Gastroesophageal sphincter (tissue), 4 donors: ENCODE measurements around the gene ANKRD13B. TPM values are rescaled to one million over a fixed set of nuclear protein-coding genes. Genes with fewer than 3 reads are reported as not detected.

ENCODE experiments used
- ATAC-seq: fragments of 150-250 bp; one replicate; pipeline ENCODE4 v1.9.1; 2016; ENCODE audit warnings: mild to moderate bottlenecking, moderate library complexity
- H3K27ac ChIP-seq, 4 donors: fragments of 200-600 bp; sonication (generic) in 3 of 4; 1 replicate in 3 of 4; 2 replicates in 1 of 4; pipeline ENCODE4 v1.5.1; 2016 to 2019
- H3K27me3 ChIP-seq: fragments of 200-600 bp; sonication (generic); one replicate; pipeline ENCODE4 v1.5.1; 2019
- H3K36me3 ChIP-seq, 2 donors: fragments of 200-600 bp; sonication (generic); one replicate each; pipeline ENCODE4 v1.5.1; 2019; ENCODE audit warnings: control low read depth in 1 of 2
- H3K4me1 ChIP-seq, 3 donors: fragments of 200-600 bp; sonication (generic); 1 replicate in 2 of 3; 2 replicates in 1 of 3; pipeline ENCODE4 v1.5.1; 2016 to 2019; ENCODE audit warnings: control low read depth in 2 of 3
- H3K4me3 ChIP-seq, 2 donors: fragments of 200-600 bp; sonication (generic); one replicate each; pipeline ENCODE4 v1.5.1; 2019; ENCODE audit warnings: mild to moderate bottlenecking in 1 of 2, moderate library complexity in 1 of 2
- H3K9me3 ChIP-seq, 3 donors: fragments of 200-600 bp; sonication (generic); one replicate each; pipeline ENCODE4 v1.5.1; 2017 to 2019; ENCODE audit warnings: control low read depth in 2 of 3
- EP300 ChIP-seq: sonication (generic); formaldehyde crosslinking; IDR thresholded peaks from one replicate; pipeline ENCODE4 v1.6.1; 2017; ENCODE audit warnings: antibody characterized with exemption, mild to moderate bottlenecking
- POLR2A ChIP-seq, 2 donors: fragments of 450-650 bp; IDR thresholded peaks; one replicate each; pipeline ENCODE4 v1.6.1; 2017; ENCODE audit warnings: antibody characterized with exemption in 2 of 2, mild to moderate bottlenecking in 2 of 2, moderate library complexity in 1 of 2
- POLR2AphosphoS5 ChIP-seq: sonication (generic); formaldehyde crosslinking; IDR thresholded peaks from one replicate; pipeline ENCODE4 v1.6.1; 2017; ENCODE audit warnings: antibody characterized with exemption
- WGBS, 2 donors: methylation state at CpG; one replicate each; pipeline ENCODE4 v1.1.5; 2018; ENCODE audit warnings: low coverage in 1 of 2; 5-methylcytosine and 5-hydroxymethylcytosine counted together
- total RNA-seq, 4 donors: library from RNA; depleted of rRNA; stranded (reverse); fragments of >200 nt; gene quantifications; one replicate each; pipeline ENCODE4 v1.1.0, GENCODE V29; 2016
- TF ChIP-seq, protein P1 (sequence below), 4 experiments: fragments of 200-600 bp in 2 of 4; fragments of 450-650 bp in 2 of 4; sonication (generic) in 1 of 4; IDR thresholded peaks; one replicate each; pipeline ENCODE4 v1.5.1; 2017 to 2019; ENCODE audit warnings: antibody characterized with exemption in 4 of 4, mild to moderate bottlenecking in 2 of 4, moderate library complexity in 2 of 4

The ANKRD13B gene
- total RNA-seq, 4 donors from 2014 or later = 4.4 to 22.8 (median 10.0) TPM

DNA sequence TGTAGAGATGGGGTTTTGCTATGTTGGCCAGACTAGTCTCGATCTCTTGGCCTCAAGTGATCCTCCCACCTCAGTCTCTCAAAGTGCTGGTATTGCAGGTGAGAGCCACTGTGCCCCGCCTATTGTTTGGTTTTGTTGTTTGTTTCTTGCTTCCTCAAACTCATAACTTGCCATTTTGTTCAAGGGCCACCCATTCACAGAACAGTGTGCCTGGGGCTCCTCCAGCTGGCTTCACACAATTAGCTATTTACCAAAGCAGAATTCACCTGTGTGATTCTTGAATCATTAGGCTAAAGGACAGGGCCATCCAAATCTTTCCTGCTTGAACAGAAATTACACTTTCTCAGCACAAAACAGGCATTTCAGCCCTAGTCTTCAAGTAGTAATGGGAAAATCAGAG lies 33.3 kb upstream of the ANKRD13B start:
- Histone ChIP-seq H3K36me3 (peaks cover 0 to 15% of the 10 kb centered on the region in 2 donors), H3K4me3 (no peak overlapping the region), H3K27me3 (no peaks in the 10 kb centered on the region), H3K27ac (no peak overlapping the region), H3K9me3 (no peaks in the 10 kb centered on the region), H3K4me1 (peaks cover 0 to 25% (median 5%) of the 10 kb centered on the region in 3 donors)
- 94% methylated on average over 2 of the region's 2 CpGs; no CpG with 5 or more reads in 1 of the 2 donors for WGBS, 2 donors
- TF ChIP-seq, protein P1, sequence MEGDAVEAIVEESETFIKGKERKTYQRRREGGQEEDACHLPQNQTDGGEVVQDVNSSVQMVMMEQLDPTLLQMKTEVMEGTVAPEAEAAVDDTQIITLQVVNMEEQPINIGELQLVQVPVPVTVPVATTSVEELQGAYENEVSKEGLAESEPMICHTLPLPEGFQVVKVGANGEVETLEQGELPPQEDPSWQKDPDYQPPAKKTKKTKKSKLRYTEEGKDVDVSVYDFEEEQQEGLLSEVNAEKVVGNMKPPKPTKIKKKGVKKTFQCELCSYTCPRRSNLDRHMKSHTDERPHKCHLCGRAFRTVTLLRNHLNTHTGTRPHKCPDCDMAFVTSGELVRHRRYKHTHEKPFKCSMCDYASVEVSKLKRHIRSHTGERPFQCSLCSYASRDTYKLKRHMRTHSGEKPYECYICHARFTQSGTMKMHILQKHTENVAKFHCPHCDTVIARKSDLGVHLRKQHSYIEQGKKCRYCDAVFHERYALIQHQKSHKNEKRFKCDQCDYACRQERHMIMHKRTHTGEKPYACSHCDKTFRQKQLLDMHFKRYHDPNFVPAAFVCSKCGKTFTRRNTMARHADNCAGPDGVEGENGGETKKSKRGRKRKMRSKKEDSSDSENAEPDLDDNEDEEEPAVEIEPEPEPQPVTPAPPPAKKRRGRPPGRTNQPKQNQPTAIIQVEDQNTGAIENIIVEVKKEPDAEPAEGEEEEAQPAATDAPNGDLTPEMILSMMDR (IDR thresholded peaks at IDR 0.05) = no peak
- TF ChIP-seq EP300 = no peak
- TF ChIP-seq POLR2AphosphoS5 = no peak
- TF ChIP-seq POLR2A (IDR thresholded peaks at IDR 0.05) = no peak
- ATAC-seq = no peak

DNA sequence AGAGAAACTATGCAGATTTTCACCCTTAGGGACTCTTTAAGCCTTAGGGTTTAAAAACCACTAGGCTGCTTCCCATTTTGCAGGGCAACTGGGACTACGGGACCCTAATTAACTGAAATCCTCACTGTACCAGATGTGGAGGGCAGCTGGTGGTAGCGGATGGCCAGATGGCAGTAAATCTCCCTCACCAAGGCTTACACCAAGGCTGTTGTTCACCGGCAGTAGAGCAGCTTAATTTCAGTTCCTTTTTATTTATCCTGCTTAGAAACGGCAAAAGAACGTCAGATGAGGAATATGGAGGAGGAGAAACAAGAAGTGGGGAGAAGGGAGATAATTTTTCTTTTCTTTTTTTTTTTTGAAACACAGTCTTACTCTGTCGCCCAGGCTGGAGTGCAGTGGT lies 32.6 kb upstream of the ANKRD13B start:
- no peak for TF ChIP-seq EP300
- TF ChIP-seq POLR2AphosphoS5 = no peak
- TF ChIP-seq, protein P1 (IDR thresholded peaks at IDR 0.05) = no peak
- no peak for TF ChIP-seq POLR2A (IDR thresholded peaks at IDR 0.05)
- Histone ChIP-seq H3K27ac (no peak overlapping the region), H3K4me3 (no peak overlapping the region), H3K27me3 (no peaks in the 10 kb centered on the region), H3K36me3 (peaks cover 0 to 15% of the 10 kb centered on the region in 2 donors), H3K9me3 (no peaks in the 10 kb centered on the region), H3K4me1 (peaks cover 0 to 32% (median 5%) of the 10 kb centered on the region in 3 donors)
- ATAC-seq = no peak
- 75 to 84% methylated on average over 2 to 5 of the region's 6 CpGs for whole genome bisulfite sequencing, 2 donors

DNA sequence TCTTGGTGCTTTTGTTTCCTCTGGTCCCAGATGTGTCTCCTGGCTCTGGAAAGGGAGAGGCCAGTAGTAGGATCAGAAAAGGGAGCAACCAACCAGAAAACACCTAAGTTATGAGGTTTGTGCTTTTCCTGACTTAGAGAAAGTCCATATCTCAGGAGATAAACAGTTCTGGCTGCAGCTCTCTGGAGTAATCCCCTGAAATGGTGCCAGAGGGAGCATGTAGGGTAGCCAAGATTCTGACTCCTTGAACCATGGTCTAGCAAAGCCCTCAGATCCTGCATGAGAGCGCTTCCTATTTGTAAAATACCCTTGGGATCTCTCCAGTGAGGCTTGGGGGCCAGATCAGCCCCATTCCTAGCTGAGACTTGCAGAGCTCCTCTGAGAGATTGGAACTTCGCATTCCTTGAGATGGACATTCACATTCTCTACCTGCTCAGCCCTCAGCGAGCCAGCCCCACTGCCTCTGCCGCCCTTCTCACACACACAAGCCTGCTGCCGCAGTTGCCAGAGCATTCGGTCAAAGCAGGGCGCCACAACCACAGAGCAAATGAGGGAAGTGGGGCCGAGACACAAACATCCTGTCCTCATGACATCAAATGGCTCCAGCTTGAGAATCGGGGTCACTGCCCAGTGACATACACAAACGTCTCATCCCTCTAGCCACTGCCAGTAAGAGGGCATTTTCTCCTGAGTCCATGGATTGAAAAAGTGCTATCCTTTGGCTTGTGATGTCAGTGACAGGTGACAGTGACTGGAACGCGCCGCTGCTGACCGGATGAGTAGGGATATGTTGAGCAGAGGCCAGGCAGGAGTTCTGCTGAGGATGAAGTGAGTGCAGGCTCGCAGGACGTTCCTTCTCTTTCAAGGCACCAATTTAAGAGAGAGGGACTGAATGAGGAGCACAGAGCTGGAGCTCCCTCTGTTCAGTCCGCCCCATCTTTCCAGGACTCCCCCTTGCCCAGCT lies 31.1 kb upstream of the ANKRD13B start:
- no peak for ATAC-seq
- Histone ChIP-seq H3K27ac (peak overlapping the region in 1 of 4 donors; percentile 9), H3K4me3 (no peak overlapping the region), H3K4me1 (peaks cover 0 to 47% (median 5%) of the 10 kb centered on the region in 3 donors), H3K27me3 (no peaks in the 10 kb centered on the region), H3K9me3 (no peaks in the 10 kb centered on the region), H3K36me3 (peaks cover 0 to 15% of the 10 kb centered on the region in 2 donors)
- TF ChIP-seq POLR2AphosphoS5 (no peak), EP300 (no peak), POLR2A (IDR thresholded peaks at IDR 0.05) (no peak)
- TF ChIP-seq, protein P1 (IDR thresholded peaks at IDR 0.05) = no peak
- WGBS, 2 donors = 87 to 100% methylated on average over 1 to 14 of the region's 17 CpGs

DNA sequence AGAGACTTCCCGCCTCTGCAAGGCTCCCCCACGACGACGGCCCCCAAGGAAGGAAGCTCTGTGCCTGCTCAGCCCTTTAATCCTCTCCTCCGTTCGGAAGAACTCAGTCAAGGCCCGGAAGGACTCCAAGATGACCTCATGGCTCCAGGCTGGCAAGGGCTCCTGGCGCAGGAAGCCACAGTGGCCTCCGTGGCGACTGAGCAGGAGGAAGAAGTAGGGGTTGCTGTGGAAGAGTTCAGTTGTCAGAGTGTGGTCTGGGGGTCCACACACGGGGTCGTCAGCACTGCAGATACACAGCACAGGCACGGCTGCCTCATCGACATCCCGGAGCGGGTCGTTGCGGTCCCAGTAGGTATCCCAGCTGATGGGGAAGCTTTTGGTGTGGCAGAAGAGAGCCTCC lies 30.3 kb upstream of the ANKRD13B start:
- Histone ChIP-seq H3K4me3 (no peak overlapping the region), H3K27me3 (no peaks in the 10 kb centered on the region), H3K4me1 (peaks cover 0 to 54% (median 5%) of the 10 kb centered on the region in 3 donors), H3K36me3 (peaks cover 0 to 15% of the 10 kb centered on the region in 2 donors), H3K9me3 (no peaks in the 10 kb centered on the region), H3K27ac (no peak overlapping the region)
- TF ChIP-seq EP300 (no peak), POLR2A (IDR thresholded peaks at IDR 0.05) (no peak), POLR2AphosphoS5 (no peak)
- TF ChIP-seq, protein P1 (IDR thresholded peaks at IDR 0.05) = no peak
- no peak for ATAC-seq
- WGBS, 2 donors = no CpG with 5 or more reads among the region's 18 CpGs
